HepG2 (cell line): ENCODE results near the gene UGT1A8.

Experiments
- FOXC1 ChIP-seq: sonication (generic); formaldehyde crosslinking; IDR thresholded peaks from 2 replicates; pipeline ENCODE4 v1.8.0; 2022; ENCODE audit warnings: mild to moderate bottlenecking, missing genetic modification reagents, borderline replicate concordance
- TOPORS ChIP-seq: sonication (generic); formaldehyde crosslinking; IDR thresholded peaks from 2 replicates; pipeline ENCODE4 v1.8.0; 2023; ENCODE audit warnings: mild to moderate bottlenecking, missing genetic modification reagents
- ZSCAN25 ChIP-seq: sonication (generic); formaldehyde crosslinking; IDR thresholded peaks from 2 replicates; pipeline ENCODE4 v1.8.0; 2022; ENCODE audit warnings: mild to moderate bottlenecking, missing genetic modification reagents

DNA sequence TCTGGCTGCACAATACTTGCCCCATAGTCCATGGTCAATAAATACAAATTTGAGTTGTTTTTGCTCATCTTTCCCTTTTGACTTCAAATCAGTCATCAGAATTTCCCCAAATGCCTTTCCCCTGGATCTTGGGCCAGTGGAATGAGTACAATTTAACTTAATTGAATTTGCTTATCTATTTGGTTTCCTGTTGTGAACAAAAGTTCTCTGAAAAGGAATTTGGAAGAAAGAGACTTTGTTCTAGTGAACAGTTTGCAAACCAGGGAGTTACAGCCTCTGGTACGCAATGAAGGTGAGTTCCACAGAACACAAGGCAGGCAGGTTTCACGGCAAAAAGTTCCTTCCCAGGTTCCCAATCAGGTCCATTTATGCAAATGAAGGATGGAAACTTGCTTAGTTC is 141.4 kb downstream of the UGT1A8 start:
- TF ChIP-seq FOXC1 (CRISPR knock-in tag) (no peak), ZSCAN25 (CRISPR knock-in tag) (no peak), TOPORS (no peak)
